ENCODE measurements around the gene PRRX1.

PRRX1 gene

GRCh38 chr1:170770254-170770653 lies 106.3 kb downstream of the PRRX1 start:
- no peak for DNase-seq (ENCODE audit: low spot score)

GRCh38 chr1:170776252-170776651 lies 112.3 kb downstream of the PRRX1 start:
- no peak for DNase-seq (ENCODE audit: low spot score)

DNA sequence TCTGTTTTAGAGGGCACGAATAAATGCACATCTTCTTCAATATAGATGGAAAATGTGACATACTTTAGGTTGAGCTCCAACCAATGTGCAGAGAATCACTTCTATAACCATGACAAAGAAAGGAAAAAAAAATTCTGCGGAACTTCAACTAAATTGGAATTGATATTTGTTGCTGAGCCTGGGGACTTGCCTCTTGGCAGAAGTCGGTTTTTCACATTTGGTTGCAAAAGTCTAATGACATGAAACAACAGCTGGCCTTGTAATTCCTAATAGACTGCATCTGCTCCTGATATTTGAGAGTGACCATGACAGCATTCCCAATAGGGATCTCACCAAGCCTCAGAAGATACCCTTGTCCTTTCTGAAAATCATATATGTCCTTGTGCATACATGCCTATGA lies 112.8 kb downstream of the PRRX1 start:
- DNase-seq (ENCODE audit: low spot score), result no peak

All from germinal center (tissue), 1 donor.